Measurements from ENCODE around the gene SAMD4B.

SAMD4B gene

GRCh38 chr19:39342647-39343305 is 555 bp downstream of the SAMD4B start:
- no peaks in the 10 kb centered on the region for H3K27me3 ChIP-seq
- TF ChIP-seq, protein P1, sequence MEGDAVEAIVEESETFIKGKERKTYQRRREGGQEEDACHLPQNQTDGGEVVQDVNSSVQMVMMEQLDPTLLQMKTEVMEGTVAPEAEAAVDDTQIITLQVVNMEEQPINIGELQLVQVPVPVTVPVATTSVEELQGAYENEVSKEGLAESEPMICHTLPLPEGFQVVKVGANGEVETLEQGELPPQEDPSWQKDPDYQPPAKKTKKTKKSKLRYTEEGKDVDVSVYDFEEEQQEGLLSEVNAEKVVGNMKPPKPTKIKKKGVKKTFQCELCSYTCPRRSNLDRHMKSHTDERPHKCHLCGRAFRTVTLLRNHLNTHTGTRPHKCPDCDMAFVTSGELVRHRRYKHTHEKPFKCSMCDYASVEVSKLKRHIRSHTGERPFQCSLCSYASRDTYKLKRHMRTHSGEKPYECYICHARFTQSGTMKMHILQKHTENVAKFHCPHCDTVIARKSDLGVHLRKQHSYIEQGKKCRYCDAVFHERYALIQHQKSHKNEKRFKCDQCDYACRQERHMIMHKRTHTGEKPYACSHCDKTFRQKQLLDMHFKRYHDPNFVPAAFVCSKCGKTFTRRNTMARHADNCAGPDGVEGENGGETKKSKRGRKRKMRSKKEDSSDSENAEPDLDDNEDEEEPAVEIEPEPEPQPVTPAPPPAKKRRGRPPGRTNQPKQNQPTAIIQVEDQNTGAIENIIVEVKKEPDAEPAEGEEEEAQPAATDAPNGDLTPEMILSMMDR (IDR thresholded peaks at IDR 0.05) = no peak
- no peaks in the 10 kb centered on the region for H3K9me3 ChIP-seq
- H3K27ac ChIP-seq = peak overlapping the region; percentile 100
- H3K4me1 ChIP-seq (ENCODE audit: control insufficient read depth in 1 of 2, insufficient read depth in 1 of 2, low read depth in 1 of 2, low read length in 1 of 2) = peaks cover 40 to 43% of the 10 kb centered on the region in 2 experiments
- peak overlapping the region; percentile 61 to 66 for H3K4me3 ChIP-seq (ENCODE audit: low read depth in 1 of 2, low read length in 1 of 2)
- H3K36me3 ChIP-seq = peaks cover 11% of the 10 kb centered on the region

DNA sequence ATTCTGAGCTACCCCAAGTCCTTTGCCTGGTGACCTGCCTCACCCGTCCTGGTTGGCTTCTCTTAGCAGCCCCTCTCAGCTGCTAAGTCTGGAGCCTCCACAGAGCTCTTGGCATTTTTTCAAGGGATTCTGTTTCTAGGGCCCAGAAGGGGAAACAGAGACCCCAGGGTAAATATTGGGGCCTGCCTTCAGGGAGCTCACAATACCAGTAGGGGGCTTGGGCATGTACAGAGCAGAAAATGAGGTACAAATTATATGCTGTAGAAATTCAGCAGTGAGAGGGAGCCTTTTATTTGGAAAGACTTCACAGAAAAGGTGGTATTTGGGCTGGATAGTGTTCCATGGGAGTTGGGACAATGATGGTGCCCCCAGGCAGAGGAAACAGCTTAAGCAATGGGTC is 3.7 kb downstream of the SAMD4B start:
- TF ChIP-seq, protein P1 (IDR thresholded peaks at IDR 0.05) = no peak
- Histone ChIP-seq H3K27me3 (no peaks in the 10 kb centered on the region), H3K27ac (no peak overlapping the region), H3K4me1 (ENCODE audit: control insufficient read depth in 1 of 2, insufficient read depth in 1 of 2, low read depth in 1 of 2, low read length in 1 of 2) (peaks cover 10 to 11% of the 10 kb centered on the region in 2 experiments), H3K4me3 (ENCODE audit: low read depth in 1 of 2, low read length in 1 of 2) (no peak overlapping the region), H3K9me3 (no peaks in the 10 kb centered on the region), H3K36me3 (peaks cover 39% of the 10 kb centered on the region)

GRCh38 chr19:39347332-39348164 is 5.3 kb downstream of the SAMD4B start:
- TF ChIP-seq, protein P1 (IDR thresholded peaks at IDR 0.05) = no peak

DNA sequence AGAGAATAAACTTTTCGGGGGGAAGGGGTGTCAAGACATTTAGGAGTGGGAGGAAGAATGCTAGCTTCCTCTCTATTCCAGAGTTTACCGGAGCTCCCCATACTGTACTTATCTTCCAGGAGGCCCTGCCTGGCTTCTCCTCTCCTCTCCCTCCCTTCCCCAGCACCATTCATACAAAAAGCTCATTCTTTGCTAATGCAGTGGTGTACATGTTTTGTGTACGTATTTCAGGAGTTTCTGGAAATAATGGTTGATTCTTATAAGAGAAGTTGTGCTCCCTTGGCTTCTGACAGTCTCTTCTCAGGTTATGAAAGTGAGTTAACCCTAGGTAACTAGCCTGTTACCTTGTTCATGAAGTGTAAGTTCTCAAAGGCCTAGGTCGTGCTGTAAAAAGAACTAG is 7.1 kb downstream of the SAMD4B start:
- TF ChIP-seq, protein P1 (IDR thresholded peaks at IDR 0.05) = no peak
- H3K4me1 ChIP-seq (ENCODE audit: control insufficient read depth in 1 of 2, insufficient read depth in 1 of 2, low read depth in 1 of 2, low read length in 1 of 2) = no peaks in the 10 kb centered on the region
- peaks cover 69% of the 10 kb centered on the region for H3K36me3 ChIP-seq

More at GRCh38 chr19:39347332-39348164, 5.3 kb downstream of the SAMD4B start:
- H3K4me1 ChIP-seq (ENCODE audit: control insufficient read depth in 1 of 2, insufficient read depth in 1 of 2, low read depth in 1 of 2, low read length in 1 of 2) = peaks cover 9 to 11% of the 10 kb centered on the region in 2 experiments
- no peaks in the 10 kb centered on the region for H3K9me3 ChIP-seq
- no peak overlapping the region for H3K4me3 ChIP-seq (ENCODE audit: low read depth in 1 of 2, low read length in 1 of 2)
- no peaks in the 10 kb centered on the region for H3K27me3 ChIP-seq
- peaks cover 53% of the 10 kb centered on the region for H3K36me3 ChIP-seq
- H3K27ac ChIP-seq = no peak overlapping the region

GRCh38 chr19:39350156-39350555 is 7.9 kb downstream of the SAMD4B start:
- no peaks in the 10 kb centered on the region for H3K27me3 ChIP-seq
- no peaks in the 10 kb centered on the region for H3K9me3 ChIP-seq
- H3K4me1 ChIP-seq (ENCODE audit: control insufficient read depth in 1 of 2, insufficient read depth in 1 of 2, low read depth in 1 of 2, low read length in 1 of 2) = no peaks in the 10 kb centered on the region
- TF ChIP-seq, protein P1 (IDR thresholded peaks at IDR 0.05) = no peak
- no peak overlapping the region for H3K4me3 ChIP-seq (ENCODE audit: low read depth in 1 of 2, low read length in 1 of 2)
- H3K36me3 ChIP-seq = peaks cover 77% of the 10 kb centered on the region
- no peak overlapping the region for H3K27ac ChIP-seq

More for the DNA sequence above, 7.1 kb downstream of the SAMD4B start:
- Histone ChIP-seq H3K4me3 (ENCODE audit: low read depth in 1 of 2, low read length in 1 of 2) (no peak overlapping the region), H3K9me3 (no peaks in the 10 kb centered on the region), H3K27ac (no peak overlapping the region), H3K27me3 (no peaks in the 10 kb centered on the region)
